SU-DHL-6 (cell line): ENCODE results near the gene CMTM6.
"Not testable (repeated sequence)": the region's sequence is repeated elsewhere in the genome, so short reads cannot be mapped to it uniquely, and the experiment has no call there.

Experiments
- H2AFZ ChIP-seq: fragments of 200-600 bp; sonication (generic); 2 replicates; pipeline ENCODE4 v1.6.1; 2014; ENCODE audit warnings: low read depth, mild to moderate bottlenecking, moderate library complexity, mixed read lengths, antibody characterized with exemption, low read length; ENCODE audit not compliant: severe bottlenecking
- H3F3A ChIP-seq: fragments of 200-600 bp; shearing (Covaris generic); 2 replicates; pipeline ENCODE4 v1.6.0; 2016; ENCODE audit warnings: antibody characterized with exemption, mild to moderate bottlenecking; ENCODE audit not compliant: insufficient read depth
- H3K27ac ChIP-seq: fragments of 200-600 bp; sonication (generic); 2 replicates; pipeline ENCODE4 v1.5.1; 2016; ENCODE audit warnings: low read depth, mild to moderate bottlenecking, low read length, moderate library complexity, mixed read lengths
- H3K27me3 ChIP-seq: fragments of 200-600 bp; sonication (generic), shearing (Covaris generic); 2 replicates; pipeline ENCODE4 v1.6.0; 2014; ENCODE audit warnings: mild to moderate bottlenecking, low read length
- H3K36me3 ChIP-seq: fragments of 200-600 bp; sonication (generic); 2 replicates; pipeline ENCODE4 v1.6.1; 2014; ENCODE audit warnings: mild to moderate bottlenecking, low read length, mixed read lengths
- H3K4me2 ChIP-seq: fragments of 300-600, 200-600 bp; shearing (Covaris generic), sonication (generic); 2 replicates; pipeline ENCODE4 v1.6.0; 2014; ENCODE audit warnings: low read length, low read depth, mild to moderate bottlenecking; ENCODE audit not compliant: poor library complexity, severe bottlenecking
- H3K4me3 ChIP-seq: fragments of 200-600 bp; sonication (generic); 2 replicates; pipeline ENCODE4 v1.5.1; 2014; ENCODE audit warnings: antibody characterized with exemption, low read length, mild to moderate bottlenecking, mixed read lengths; ENCODE audit not compliant: insufficient read depth, poor library complexity, severe bottlenecking
- H3K79me2 ChIP-seq: fragments of 200-600 bp; sonication (generic); 2 replicates; pipeline ENCODE4 v1.6.1; 2014; ENCODE audit warnings: mild to moderate bottlenecking, low read length, moderate library complexity; ENCODE audit not compliant: insufficient read depth
- H3K9ac ChIP-seq: fragments of 200-600 bp; sonication (generic); 2 replicates; pipeline ENCODE4 v1.7.0; 2014; ENCODE audit warnings: mild to moderate bottlenecking, low read length
- H3K9me2 ChIP-seq: fragments of 200-600 bp; sonication (generic); replicated peaks from 2 replicates; pipeline ENCODE4 v1.6.1; 2014; ENCODE audit warnings: low read length; ENCODE audit not compliant: insufficient read depth
- H3K9me3 ChIP-seq: fragments of 200-600 bp; sonication (generic); 2 replicates; pipeline ENCODE4 v1.6.1; 2014; ENCODE audit warnings: low read length, mixed read lengths; ENCODE audit not compliant: insufficient read depth
- H4K20me1 ChIP-seq: fragments of 200-600 bp; sonication (generic); 2 replicates; pipeline ENCODE4 v1.6.1; 2014; ENCODE audit warnings: low read depth, mild to moderate bottlenecking, antibody characterized with exemption, low read length, moderate library complexity, mixed read lengths
- EZH2phosphoT487 ChIP-seq: fragments of 200-600 bp; sonication (generic), shearing (Covaris generic); conservative IDR thresholded peaks from 2 replicates; pipeline ENCODE4 v1.6.1; 2018; ENCODE audit warnings: mild to moderate bottlenecking, antibody characterized with exemption, low read length, moderate library complexity, mixed read lengths
- TF ChIP-seq, protein P1 (sequence below): fragments of 200-600 bp; sonication (generic); IDR thresholded peaks from one replicate; pipeline ENCODE4 v1.5.1; 2017; ENCODE audit warnings: antibody characterized with exemption, mild to moderate bottlenecking, low read length, moderate library complexity; ENCODE audit not compliant: insufficient read depth, poor library complexity, severe bottlenecking

The CMTM6 gene

DNA sequence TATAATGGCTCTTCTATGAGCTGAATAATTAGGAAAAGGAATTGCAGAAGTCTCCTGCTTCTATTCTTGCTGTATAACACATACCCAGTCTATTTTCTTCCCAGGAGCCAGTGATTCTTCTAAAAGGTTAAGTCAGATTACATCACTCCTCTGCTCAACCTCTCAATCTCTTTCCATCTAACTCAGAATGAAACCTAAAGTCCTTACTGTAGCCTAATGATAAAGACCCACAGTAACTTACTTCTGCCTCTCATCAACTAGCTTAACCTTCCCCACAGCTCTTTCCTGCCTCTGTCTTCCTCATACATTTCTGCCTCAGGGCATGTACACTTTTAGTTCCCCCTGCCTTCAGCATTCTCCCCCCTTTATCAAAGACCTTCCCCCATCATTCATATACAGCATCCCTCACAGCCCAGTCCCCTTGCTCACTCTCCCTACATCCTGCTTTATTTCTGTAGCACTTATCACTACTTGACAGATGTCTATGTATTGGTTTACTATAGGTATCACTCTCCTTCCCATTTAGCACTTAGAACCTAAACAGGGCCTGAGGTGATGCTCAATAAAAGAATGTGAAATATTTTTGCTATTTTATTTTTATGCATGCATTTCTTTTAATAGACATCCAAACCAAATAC lies 28.5 kb upstream of the CMTM6 start:
- Histone ChIP-seq H3K36me3 (peaks cover 35% of the 10 kb centered on the region), H3K27me3 (no peaks in the 10 kb centered on the region), H3K4me2 (no peak overlapping the region), H3K4me3 (no peak overlapping the region), H3K9me3 (no peaks in the 10 kb centered on the region), H3K9ac (no peak overlapping the region), H3K79me2 (no peaks in the 10 kb centered on the region), H3F3A (peaks cover 12% of the 10 kb centered on the region; the same call in 1 of the 2 replicates), H3K9me2 (no peaks in the 10 kb centered on the region), H3K27ac (no peak overlapping the region), H4K20me1 (no peaks in the 10 kb centered on the region), H2AFZ (no peak overlapping the region)
- TF ChIP-seq EZH2phosphoT487: no peak
- TF ChIP-seq, protein P1, sequence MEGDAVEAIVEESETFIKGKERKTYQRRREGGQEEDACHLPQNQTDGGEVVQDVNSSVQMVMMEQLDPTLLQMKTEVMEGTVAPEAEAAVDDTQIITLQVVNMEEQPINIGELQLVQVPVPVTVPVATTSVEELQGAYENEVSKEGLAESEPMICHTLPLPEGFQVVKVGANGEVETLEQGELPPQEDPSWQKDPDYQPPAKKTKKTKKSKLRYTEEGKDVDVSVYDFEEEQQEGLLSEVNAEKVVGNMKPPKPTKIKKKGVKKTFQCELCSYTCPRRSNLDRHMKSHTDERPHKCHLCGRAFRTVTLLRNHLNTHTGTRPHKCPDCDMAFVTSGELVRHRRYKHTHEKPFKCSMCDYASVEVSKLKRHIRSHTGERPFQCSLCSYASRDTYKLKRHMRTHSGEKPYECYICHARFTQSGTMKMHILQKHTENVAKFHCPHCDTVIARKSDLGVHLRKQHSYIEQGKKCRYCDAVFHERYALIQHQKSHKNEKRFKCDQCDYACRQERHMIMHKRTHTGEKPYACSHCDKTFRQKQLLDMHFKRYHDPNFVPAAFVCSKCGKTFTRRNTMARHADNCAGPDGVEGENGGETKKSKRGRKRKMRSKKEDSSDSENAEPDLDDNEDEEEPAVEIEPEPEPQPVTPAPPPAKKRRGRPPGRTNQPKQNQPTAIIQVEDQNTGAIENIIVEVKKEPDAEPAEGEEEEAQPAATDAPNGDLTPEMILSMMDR: no peak

GRCh38 chr3:32525720-32526119 lies 23.1 kb upstream of the CMTM6 start:
- H3K9ac ChIP-seq: no peak overlapping the region
- no peaks in the 10 kb centered on the region for H3K79me2 ChIP-seq
- H2AFZ ChIP-seq: no peak overlapping the region
- H3K9me3 ChIP-seq: no peaks in the 10 kb centered on the region
- H3K4me2 ChIP-seq: no peak overlapping the region
- no peak overlapping the region for H3K27ac ChIP-seq
- no peaks in the 10 kb centered on the region for H4K20me1 ChIP-seq
- H3K4me3 ChIP-seq: no peak overlapping the region
- no peaks in the 10 kb centered on the region for H3K27me3 ChIP-seq
- no peaks in the 10 kb centered on the region for H3K9me2 ChIP-seq
- peaks cover 30% of the 10 kb centered on the region for H3K36me3 ChIP-seq
- TF ChIP-seq, protein P1: no peak
- no peak for TF ChIP-seq EZH2phosphoT487
- peaks cover 9% of the 10 kb centered on the region; the same call in 1 of the 2 replicates for H3F3A ChIP-seq

DNA sequence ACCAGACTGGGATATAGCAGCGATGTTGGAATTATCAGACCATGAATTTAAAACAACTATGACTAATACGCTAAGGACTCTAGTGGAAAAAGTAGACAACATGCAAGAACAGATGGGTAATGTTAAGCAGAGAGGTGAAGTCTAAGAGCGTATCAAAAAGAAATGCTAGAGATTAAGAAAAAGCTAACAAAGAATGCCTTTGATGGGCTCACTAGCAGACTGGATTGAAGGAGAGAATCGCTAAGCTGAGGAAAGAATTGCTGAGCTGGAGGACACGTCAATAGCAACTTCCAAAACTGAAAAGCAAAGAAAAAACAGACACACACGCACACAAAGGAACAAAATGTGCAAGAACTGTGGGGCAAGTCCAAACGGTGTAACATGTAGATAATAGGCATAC lies 20.0 kb upstream of the CMTM6 start:
- H2AFZ ChIP-seq: no peak overlapping the region
- no peaks in the 10 kb centered on the region for H3K79me2 ChIP-seq
- peaks cover 7% of the 10 kb centered on the region; the same call in 1 of the 2 replicates for H3F3A ChIP-seq
- no peak overlapping the region for H3K4me2 ChIP-seq
- H3K9me2 ChIP-seq: no peaks in the 10 kb centered on the region
- no peak overlapping the region for H3K4me3 ChIP-seq
- no peaks in the 10 kb centered on the region for H3K9me3 ChIP-seq
- no peak overlapping the region for H3K9ac ChIP-seq
- no peak for TF ChIP-seq EZH2phosphoT487
- TF ChIP-seq, protein P1: no peak
- peaks cover 19% of the 10 kb centered on the region; the same call in 1 of the 2 replicates for H3K36me3 ChIP-seq
- H3K27ac ChIP-seq: no peak overlapping the region
- H4K20me1 ChIP-seq: no peaks in the 10 kb centered on the region
- no peaks in the 10 kb centered on the region for H3K27me3 ChIP-seq

- not testable (repeated sequence) for H2AFZ ChIP-seq, H3K27ac ChIP-seq, H3K27me3 ChIP-seq, H3K9me2 ChIP-seq, H3K9ac ChIP-seq, H3K4me2 ChIP-seq, H3K4me3 ChIP-seq, H3K9me3 ChIP-seq, H4K20me1 ChIP-seq, H3K36me3 ChIP-seq, H3K79me2 ChIP-seq
- peaks cover 26% of the 10 kb centered on the region for H3F3A ChIP-seq
Measured at GRCh38 chr3:32518921-32519320, 16.3 kb upstream of the CMTM6 start.

DNA sequence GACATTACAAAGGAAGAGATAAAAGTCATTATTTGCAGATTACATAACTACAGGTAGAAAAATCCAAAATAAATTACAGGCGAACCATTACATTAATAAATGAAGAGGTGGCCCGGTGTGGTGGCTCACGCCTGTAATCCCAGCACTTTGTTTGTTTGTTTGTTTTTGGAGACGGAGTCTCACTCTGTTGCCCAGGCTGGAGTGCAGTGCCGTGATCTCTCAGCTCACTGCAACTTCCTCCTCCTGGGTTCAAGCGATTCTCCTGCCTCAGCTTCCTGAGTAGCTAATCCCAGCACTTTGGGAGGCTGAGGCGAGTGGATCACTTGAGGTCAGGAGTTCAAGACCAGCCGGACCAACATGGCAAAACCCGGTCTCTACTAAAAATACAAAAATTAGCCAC lies 14.1 kb upstream of the CMTM6 start:
- H3K79me2 ChIP-seq, H4K20me1 ChIP-seq, H3K9me2 ChIP-seq, H3K36me3 ChIP-seq, H3K27me3 ChIP-seq, H3K9me3 ChIP-seq: not testable (repeated sequence)
- Histone ChIP-seq H3K4me3 (peak overlapping the region; percentile 33), H3F3A (peaks cover 26% of the 10 kb centered on the region), H3K4me2 (peak overlapping the region; percentile 81), H3K27ac (peak overlapping the region; percentile 77), H2AFZ (peak overlapping the region; percentile 93), H3K9ac (peak overlapping the region; percentile 46)
